Ureter (tissue), 1 donor: Measurements from ENCODE around the gene KIF27. TPM values are rescaled to one million over a fixed set of nuclear protein-coding genes. Genes with fewer than 3 reads are reported as not detected.
"Not testable (repeated sequence)": the region's sequence is repeated elsewhere in the genome, so short reads cannot be mapped to it uniquely, and the experiment has no call there.

Experiments
- DNase-seq: peaks from one replicate; pipeline ENCODE4 v3.0.0-alpha.2; 2020; ENCODE audit warnings: low spot score
- total RNA-seq: library from RNA; stranded (reverse); gene quantifications from one replicate; pipeline ENCODE4 v1.2.4, GENCODE V29; 2023
- donor health status: DM: yes; HTN: yes; CAD: no.

KIF27 gene
- total RNA-seq: 10.7 TPM

DNA sequence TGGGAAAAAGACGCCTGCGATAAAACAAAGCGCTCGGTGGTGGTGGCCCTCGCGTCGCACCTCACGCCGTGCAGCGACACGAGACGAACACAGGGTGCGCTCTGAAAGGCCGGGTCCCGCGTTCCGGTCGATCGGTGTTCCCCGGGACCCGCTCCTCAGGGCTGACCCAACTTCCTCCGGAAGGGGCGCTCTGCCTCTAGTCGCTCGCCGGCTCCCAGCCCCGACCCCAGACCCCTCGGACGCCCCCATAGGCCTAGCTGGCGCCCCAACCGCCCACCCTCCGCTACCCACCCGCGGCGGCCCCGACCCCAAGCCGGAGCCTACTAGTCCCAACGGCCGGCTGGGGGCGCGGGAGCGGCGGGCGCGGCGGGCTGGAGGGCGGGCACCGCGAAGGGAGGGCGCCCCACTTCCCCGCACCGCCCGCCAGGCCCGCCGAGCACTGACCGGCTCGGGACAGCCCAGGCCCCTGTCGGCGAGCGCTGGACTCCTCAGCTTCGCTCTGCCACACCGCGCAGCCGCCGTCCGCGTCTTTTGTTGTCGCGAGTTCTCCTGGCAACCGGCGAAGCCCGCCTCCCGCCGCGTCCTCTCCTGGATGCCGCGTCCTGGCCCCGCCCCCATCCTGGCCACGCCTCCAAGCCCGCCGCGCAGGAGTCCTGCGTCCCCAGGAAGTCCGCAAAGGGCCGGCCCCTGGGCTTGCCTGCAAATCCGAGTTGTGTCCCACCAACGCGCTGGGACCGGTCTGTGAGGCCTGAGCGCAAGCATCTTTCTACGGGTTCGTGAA, at the start of gene KIF27:
TSS of gene KIF27 (minus strand) at position 506 of the 781 bp plus-strand sequence. CDS start 5,841 bp downstream, outside the sequence.
- peak; percentile 99 for DNase-seq

GRCh38 chr9:83969602-83970001, 48.4 kb upstream of the KIF27 start:
- DNase-seq: no peak

- no peak for DNase-seq
Observed at GRCh38 chr9:83967073-83967472, 45.8 kb upstream of the KIF27 start.

DNA sequence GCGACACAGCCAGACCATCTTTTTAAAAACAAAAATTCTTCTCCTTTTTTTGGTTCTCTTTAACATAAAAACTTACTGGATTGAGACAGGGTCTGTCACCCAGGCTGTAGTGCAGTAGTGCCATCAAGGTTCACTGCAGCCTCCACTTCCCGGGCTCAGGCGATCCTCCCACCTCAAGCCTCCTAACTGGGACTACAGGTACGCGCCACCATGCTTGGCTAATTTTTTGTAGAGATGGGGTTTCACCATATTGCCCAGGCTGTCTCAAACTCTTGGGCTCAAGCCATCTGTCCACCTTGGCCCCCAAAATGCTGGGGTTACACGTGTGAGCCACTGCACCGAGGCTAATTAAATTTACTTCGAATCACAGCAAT, 45.0 kb upstream of the KIF27 start:
- DNase-seq: no peak

DNA sequence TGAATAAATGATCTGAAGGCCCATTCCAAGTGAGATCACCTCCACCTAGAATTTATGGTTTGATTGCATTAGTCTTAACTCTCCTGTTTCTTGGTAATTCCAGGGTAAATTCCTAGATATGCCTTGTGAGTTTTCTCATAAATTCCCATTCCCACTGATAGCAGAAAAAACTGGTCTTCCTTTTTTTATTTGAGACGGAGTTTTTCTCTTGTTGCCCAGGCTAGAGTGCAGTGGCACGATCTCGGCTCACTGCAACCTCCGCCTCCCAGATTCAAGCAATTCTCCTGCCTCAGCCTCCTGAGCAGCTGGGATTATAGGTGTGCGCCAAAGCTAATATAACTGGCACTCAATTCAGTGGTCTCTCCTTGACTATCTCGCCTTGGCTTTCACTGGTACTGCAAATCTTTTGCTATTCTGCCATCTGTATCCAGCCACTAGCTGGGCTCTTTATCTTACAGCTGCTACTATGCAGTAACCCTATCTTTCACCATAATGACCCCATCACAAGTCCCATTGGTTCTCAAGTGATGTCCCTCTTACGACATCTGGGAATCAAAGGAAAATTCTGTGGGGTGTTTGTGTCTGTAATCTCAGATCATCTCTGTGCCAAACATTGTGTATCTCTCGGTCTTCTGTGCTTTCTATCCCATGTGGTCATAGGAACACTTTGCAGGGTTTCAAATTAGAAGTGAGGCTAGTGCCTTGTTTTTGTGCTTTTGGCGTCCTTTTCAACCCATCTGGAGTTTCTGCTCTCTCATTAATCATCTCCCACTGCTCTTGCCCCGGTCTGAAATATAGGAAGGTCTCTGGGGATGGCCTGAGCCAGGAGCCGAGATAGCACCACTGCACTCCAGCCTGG, 44.3 kb upstream of the KIF27 start:
- DNase-seq: no peak

- DNase-seq: no peak
Observed at GRCh38 chr9:83964973-83965349, 43.7 kb upstream of the KIF27 start.

DNA sequence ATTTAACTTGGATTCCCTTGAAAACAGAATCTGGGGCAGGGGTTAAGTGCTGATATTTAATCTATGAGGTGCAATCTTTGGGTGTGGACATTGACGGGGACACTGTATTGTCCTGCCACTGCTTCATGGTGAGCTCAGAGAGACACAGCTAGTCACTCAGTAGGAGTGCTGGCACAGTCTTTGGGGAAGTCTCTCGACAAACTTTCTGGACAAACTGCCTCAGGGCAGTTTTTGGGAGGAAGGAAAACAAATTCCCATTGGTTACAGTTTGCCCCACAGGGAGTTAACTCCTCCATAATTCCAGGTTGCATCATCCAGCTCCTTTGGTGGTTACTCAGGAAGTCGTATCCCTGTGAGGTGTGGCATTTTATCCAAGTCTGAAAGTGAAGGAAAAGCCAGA, 40.9 kb upstream of the KIF27 start:
- DNase-seq: no peak

GRCh38 chr9:83960991-83961390, 39.8 kb upstream of the KIF27 start:
- DNase-seq: no peak

DNA sequence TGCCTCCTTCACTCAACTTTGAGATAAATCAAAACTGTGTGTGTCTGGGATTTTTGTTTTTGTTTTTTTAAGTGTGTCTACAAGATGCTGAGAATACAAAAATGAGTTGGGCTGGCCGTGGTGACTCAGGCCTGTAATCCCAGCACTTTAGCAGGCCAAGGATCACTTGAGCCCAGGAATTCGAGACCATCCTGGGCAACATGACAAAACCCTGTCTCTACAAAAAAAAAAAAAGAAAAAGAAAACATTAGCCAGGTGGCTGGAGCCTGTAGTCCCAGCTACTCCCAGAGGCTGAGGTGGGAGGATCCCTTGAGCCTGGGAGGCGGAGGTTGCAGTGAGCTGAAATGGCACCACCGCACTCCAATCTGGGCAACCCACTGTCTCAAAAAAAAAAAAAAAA, 37.8 kb upstream of the KIF27 start:
- no peak for DNase-seq

GRCh38 chr9:83957248-83957513, 35.9 kb upstream of the KIF27 start:
- DNase-seq: no peak

DNA sequence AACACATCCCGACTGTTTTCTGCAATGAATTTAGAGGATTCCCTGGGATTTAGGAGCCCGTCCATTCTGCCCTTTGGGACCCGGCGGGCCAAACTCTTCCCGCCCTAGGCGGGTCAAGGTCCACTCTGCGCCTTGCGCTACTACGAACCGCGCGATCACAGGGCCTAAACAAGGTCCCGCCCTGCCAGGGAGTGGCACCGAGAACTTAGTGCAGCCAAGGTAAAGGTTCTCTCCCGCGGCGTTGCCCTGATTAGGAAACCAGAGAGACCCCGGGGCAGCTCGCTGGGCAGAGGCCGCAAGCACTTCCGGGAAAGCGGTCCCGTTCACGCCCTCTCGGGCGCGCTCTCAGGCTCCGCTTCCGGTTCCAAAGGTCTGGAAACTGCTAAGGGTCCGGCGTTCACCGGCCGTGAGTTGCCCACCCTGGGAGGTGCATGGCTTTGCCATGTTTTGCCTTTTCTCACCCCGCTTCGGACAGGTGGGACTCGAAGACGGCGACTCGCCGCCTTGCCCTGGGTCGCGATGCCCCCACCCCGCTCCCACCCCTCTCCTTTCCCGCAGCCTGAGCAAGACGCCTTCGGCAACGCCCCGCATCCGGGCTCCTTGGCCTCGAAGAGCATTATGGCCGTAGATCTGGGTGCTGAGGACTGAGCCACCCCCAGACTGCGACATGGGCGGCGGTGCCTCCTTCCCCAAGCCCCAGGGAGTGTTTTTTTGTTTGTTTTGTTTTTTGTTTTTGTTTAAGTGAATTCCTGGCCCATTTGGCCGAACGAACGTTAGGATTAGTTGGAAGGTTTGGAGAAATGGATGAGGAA, 35.4 kb upstream of the KIF27 start:
- DNase-seq: peak; percentile 80

DNA sequence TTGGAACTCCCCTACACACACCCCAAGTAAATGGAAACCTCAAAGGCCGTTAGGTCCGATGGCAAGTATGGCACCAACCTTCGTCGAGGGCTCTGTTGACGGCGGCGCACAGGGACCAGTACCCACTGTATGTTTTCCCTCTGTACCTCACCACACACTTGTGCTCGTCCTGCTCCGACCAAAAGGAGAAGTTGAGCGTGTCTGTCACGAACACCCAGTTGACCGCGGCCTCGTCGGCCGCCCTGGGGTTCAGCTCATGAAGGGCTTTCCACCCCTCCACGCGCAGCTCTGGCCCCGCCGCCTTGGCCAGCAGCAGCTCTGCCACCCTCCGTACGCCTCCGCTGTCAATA, 34.8 kb upstream of the KIF27 start:
- peak; percentile 49 for DNase-seq

GRCh38 chr9:83948096-83948495, 26.9 kb upstream of the KIF27 start:
- not testable (repeated sequence) for DNase-seq

- DNase-seq: peak; percentile 22
Observed at GRCh38 chr9:83940590-83941303, 19.5 kb upstream of the KIF27 start.

DNA sequence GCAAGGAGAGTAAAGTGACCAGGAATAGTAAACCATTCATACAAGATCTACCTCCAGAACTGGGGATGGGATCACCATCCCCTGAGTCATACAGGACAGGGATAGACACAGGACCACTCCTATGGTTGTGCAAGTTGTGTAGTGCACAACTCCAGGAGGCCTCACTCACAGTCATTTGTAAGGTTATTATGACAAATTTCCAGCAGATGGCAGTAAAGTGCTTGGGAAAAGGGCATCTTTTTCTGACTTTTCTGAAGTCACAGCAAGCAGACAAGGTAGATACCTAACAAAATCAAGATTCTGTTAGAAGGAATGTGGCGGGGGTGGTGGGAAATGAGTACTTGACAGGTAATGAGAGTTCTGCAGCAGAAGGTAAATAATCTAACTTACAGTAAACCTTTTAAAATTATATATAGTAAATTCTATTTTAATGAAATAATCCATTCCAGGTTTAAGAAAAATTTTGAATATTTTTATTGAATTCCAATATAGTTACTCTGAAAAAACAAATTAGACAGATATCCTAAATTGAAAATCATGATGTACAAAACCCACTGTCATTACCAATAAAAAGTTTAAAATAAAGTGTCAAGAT, 16.7 kb upstream of the KIF27 start:
- peak; percentile 38 for DNase-seq

- no peak for DNase-seq
Observed at GRCh38 chr9:83936523-83936922, 15.3 kb upstream of the KIF27 start.

DNA sequence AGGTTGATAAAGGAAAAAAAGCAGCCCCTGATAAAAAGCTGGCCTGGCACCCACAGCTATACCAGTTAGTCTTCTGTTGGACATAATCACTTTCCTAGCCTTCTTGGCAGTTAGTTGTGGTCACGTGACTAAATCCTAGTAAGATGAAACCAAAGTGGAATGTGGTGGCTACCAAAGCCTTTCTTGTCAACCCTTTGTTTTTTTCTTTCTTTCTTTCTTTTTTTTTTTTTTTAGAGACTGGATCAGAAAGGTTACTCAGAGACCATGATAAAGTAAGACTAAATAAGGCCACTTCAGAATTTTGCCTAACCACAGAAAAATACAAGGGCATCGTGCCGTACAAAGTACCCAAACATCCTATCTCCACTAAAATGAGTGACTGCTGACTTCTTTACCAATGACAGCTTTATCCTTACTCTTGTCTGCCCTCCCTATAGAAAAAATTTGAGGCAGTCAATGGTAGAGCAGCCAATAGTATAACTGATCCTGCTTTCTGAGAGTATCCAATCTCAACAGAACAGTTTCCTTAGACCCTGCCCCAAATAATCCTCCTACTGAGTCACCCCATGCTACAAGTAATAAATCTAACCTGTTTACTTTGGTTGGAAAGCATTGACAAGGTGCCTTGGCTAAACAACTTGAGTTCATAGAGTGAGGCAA, 14.2 kb upstream of the KIF27 start:
- no peak for DNase-seq

DNA sequence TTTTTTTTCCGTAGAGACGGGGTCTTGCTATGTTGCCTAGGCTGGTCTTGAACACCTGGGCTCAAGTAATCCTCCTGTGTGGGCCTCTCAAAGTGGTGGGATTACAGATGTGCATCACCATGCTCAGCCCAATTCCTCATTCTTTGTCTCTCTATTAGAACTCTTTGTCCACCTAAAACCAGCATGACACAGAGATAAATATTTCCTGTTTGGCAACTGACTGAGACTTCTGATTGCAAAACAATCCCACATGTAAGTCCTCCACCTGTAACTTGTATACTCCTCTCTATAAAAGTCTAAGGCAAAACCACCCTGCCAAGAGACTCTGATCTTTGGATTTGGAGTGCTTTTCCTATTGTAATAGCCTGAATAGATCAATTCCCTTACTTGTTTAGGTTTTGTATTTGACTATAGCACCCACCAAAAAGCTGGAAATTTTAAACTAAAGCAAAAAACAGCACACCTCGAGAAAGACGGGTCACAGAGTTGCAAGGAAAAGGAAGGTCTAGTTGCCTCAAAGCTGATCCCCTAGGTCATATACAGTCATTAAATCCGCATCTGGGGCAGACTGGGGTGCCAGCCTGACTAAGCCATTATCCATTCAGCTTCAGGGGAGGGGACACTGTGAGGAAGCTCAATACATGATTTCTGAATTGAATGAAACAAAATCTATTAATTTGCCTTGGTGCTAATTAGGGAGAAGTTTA, 13.5 kb upstream of the KIF27 start:
- DNase-seq: no peak

- DNase-seq: no peak
Observed at GRCh38 chr9:83933790-83934189, 12.6 kb upstream of the KIF27 start.

DNA sequence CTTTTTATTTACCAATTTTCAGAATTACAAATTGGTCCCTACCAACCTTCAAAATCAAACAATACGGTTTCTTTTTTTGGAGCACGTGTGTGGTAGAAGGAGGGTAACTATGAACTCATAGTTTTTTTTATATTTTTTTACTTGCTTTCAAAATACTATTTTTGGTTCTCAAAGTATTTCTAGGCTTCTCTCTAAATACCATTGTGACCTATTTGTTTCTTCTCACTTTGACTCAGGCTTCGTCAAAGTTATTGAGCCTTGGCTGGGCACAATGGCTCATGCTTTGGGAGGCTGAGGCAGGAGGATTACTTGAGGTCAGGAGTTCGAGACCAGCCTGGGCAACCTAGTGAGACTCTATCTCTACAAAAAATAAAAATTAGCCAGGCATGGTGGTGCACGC, 11.6 kb upstream of the KIF27 start:
- no peak for DNase-seq
